HL-60/S4 treated with phorbol 12-myristate 13-acetate at 8.2 ng/mL for 4 days and 3 days (cell line): ENCODE results near the gene PFKM.

Experiments used
- in situ Hi-C: fragments of 300-500 bp; cut with MboI; formaldehyde crosslinking; loops from 2 replicates; pipeline ENCODE4 v1.15.0; 2022; ENCODE audit warnings: low sequenced_read_pairs

PFKM gene

GRCh38 chr12:48119078-48119833 is at the start of gene PFKM:
Gene PFKM (plus strand): TSS chr12:48119364. CDS start chr12:48122775, 3,411 bp downstream.
- in situ Hi-C loops: no loop called here

- in situ Hi-C loops: no loop called here
Measured at GRCh38 chr12:48070033-48070432, 49.1 kb upstream of the PFKM start.

GRCh38 chr12:48070731-48071130 is 48.4 kb upstream of the PFKM start:
- in situ Hi-C loops: no loop called here

DNA sequence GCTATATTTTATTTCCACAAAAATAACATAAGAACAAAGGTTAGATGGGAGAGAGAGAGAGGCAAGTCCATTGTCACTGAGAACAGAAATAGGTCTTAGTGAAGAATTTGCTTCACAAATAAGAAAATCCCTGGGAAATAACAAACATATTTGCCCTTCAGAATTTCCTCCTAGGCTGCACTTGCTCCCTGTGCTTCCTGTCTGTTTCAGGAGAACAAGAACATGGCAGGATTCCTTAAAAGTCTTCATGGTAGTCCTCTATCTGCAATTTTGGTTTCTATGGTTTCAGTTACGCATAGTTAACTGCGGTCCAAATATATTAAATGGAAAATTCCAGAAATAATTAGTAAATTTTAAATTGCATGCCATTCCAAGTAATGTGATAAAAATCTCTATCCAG is 47.4 kb upstream of the PFKM start:
- in situ Hi-C loops: no loop called here

DNA sequence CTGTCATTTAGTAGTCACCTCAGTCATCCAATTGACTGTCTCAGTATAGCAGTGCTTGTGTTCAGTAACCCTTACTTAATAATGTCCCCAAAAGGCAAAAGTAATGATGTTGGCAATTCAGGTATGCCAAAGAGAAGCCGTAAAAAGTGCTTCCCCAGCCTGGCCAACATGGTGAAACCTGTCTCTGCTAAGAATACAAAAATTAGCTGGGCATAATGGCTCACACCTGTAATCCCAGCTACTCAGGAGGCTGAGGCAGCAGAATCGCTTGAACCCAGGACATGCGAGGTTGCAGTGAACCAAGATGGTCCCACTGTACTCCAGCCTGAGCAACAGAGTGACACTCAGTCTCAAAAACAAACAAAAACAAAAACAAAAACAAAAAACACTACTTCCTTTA is 46.9 kb upstream of the PFKM start:
- in situ Hi-C loops: no loop called here

DNA sequence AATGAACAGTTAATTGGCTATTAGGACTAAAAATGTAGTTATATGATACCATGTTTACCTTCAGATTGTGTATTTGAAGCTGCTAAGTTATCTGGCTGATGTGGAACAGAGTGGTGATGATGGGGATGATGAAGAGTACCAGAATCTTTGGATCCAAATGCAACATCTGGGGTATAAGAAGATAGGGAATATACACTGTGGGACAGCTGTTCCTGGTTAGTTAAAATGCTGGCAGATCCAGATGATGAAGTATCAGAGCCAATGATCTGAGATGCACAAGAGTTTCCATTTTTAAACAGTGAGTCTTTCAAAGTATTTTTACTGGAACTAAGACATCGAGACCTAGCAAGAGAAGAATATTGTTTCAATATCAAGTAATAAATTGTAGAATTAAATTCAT is 44.9 kb upstream of the PFKM start:
- in situ Hi-C loops: no loop called here

DNA sequence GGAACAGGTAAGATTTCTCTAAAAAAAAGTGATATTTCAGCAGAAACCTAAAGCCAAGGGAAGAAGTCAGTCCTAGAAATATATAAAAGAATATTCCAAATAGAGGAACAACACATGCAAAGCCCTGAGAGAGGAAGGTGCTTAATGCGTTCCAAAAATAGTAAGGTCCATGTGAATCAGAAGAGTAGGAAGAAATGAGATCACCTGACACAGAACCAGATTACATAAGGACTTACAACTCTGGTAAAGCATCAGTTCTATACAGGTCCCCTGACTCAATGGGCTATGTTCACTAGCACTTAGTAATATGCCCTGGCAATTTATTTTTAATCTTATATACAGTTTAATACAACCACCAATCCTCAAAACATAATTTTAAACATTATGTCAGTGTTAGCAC is 43.3 kb upstream of the PFKM start:
- in situ Hi-C loops: no loop called here

GRCh38 chr12:48077111-48077510 is 42.1 kb upstream of the PFKM start:
- in situ Hi-C loops: no loop called here

DNA sequence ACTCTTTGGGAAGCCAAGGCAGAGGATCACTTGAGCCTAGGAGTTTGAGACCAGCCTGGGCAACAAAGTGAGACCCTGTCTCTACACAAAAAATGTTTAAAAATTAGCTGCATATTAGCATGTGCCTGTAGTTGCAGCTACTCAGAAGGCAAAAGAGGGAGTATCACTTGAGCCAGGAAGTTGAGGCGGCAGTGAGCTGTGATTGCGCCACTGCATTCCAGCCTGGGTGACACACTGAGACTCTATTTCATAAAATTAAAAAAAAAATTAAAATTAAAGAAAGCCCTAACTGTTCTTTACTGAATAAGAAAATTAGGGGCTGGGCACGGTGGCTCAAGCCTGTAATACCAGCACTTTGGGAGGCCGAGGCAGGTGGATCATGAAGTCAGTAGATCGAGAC is 40.3 kb upstream of the PFKM start:
- in situ Hi-C loops: no loop called here

- in situ Hi-C loops: no loop called here
Measured at GRCh38 chr12:48080285-48080684, 38.9 kb upstream of the PFKM start.

- in situ Hi-C loops: no loop called here
Measured at GRCh38 chr12:48080821-48081220, 38.3 kb upstream of the PFKM start.

GRCh38 chr12:48084066-48084465 is 35.1 kb upstream of the PFKM start:
- in situ Hi-C loops: no loop called here

DNA sequence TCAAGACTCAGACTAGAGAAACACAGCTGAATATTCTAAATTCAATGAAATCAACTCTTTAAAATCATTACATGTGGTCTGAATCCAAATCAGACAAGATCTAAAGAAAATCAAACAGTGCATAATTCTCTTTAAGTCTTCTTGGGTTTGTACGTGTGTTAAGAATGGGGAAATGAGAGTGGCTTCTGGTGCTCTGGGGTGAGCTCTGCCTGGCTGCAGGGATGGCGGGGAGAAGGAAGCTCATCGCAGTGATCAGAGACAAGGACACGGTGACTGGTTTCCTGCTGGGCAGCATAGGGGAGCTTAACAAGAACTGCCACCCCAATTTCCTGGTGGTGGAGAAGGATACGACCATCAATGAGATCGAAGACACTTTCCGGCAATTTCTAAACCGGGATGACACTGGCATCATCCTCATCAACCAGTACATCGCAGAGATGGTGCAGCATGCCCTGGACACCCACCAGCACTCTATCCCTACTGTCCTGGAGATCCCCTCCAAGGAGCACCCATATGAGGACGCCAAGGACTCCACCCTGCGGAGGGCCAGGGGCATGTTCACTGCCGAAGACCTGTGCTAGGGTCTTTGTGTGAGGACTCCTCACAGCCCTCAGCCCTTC is 34.2 kb upstream of the PFKM start:
- in situ Hi-C loops: no loop called here

DNA sequence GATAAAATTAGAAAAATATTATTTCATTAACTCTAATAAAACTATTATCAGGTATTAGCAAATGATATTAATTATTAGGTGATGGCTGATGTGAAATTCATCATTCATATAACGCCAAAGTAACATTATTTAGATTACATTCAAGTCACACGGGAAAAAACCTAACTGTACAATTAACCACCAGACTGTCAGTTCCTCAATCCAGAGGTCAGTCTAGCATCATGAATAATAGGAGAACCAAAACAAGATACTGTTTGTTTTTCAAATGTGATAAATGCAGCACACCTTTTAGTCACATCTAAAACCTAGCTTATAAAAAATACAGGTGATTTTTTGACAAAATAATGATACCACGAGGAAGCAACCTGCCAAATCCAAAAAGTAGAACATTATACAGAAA is 32.8 kb upstream of the PFKM start:
- in situ Hi-C loops: no loop called here

DNA sequence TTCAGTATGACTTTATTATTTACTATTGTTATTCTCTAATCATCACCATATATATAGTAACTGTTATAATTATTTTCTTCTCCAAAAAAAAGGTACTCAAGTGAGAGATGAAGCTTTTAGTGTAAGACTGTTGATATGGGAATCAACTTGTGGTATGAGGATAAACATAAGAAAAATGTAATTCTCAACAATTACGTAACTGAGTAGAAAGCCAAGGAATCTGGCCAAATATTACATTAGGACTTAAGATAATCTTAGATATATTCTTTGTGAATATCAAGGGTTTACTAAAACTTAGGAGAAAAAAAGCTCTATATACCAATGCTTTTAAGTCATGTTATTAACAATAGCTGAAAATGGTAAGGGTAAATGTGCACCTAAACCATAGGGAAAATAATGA is 26.6 kb upstream of the PFKM start:
- in situ Hi-C loops: no loop called here

- in situ Hi-C loops: no loop called here
Measured at GRCh38 chr12:48104531-48104930, 14.6 kb upstream of the PFKM start.

DNA sequence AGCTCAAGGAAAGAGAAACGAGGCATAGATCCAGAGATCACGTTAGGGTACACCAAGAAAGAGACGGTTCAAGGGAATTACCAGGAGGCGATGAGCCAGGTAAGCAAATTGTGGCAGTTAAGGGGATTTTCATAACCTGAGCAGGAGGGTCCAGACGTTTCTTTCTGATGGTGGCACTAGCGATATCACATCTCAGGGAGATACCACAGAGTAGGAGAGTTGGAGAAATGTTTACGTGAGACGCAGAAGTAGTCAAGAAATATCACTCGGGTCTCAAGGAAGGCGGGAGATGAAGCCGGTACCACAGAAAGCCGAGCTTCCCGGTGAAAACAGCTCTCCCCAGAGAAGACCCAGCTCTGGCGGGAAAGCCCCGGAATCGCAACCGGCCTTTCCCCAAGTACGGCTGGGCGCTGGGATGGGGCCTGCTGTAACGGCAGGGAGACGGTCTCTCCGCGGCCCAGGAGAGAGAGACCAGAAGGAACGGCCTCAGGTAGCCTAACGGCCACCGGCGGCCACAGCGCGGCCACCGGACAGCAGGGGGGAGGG is 13.8 kb upstream of the PFKM start:
- in situ Hi-C loops: no loop called here

DNA sequence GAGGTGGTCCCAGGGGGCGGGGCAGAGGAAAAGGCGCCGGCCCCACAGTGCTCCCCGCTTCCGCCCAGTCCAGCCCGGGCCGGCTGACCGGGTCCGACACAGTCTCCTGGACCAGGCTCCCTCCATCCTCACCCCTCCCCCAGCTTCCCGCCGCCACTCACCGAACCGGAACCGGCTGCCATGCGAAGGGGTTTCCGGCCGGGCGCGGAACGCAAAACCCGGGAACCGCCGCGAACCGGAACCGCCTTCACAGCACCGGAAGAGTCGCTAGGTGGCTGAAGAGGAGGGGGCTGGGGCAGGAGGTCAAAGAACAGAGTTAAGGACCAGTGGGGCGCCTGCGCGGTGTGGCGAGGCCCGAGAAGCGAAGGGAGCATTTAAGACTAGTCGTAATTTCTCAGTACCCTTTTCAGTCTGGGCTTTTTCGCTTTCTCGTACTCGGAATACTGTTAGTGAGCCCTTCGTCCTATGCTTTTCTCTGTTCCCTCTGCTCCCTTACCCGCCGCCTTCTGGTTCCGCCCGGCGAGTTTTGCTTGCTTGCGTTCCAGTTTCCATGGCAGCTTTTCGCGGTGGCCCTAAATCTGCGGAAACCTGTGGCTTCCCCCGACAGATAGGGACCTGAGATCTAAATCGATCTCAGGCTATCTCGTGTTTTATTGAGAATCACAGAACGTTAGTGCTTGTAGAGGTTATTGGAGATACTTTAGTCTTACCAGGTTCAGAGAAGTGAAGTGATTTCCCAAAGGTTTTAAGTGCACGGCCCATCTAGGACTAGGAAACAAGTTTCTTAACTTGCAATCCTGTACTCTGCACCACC is 13.1 kb upstream of the PFKM start, which contains the start of gene SENP1:
Gene SENP1 (minus strand): TSS at position 213 of the 814 bp plus-strand sequence. CDS start 4,607 bp downstream, outside the sequence.
- in situ Hi-C loops: no loop called here

- in situ Hi-C loops: no loop called here
Measured at GRCh38 chr12:48106681-48107613, 12.2 kb upstream of the PFKM start.

- in situ Hi-C loops: no loop called here
Measured at GRCh38 chr12:48109424-48109823, 9.7 kb upstream of the PFKM start.
